Lower lobe of right lung (tissue), 2 donors: Measurements from ENCODE around the gene LRRC25. TPM values are rescaled to one million over a fixed set of nuclear protein-coding genes. Genes with fewer than 3 reads are reported as not detected.

Experiments
- ATAC-seq, 2 donors: fragments of 200-7000 bp; cut with Tn5 transposase; one replicate each; pipeline ENCODE4 v1.9.1; 2020 to 2022; ENCODE audit warnings: mild to moderate bottlenecking in 2 of 2, moderate library complexity in 2 of 2
- DNase-seq: peaks from one replicate; pipeline ENCODE4 v3.0.0-alpha.2; 2020
- H3K27ac ChIP-seq: fragments of 200-600 bp; one replicate; pipeline ENCODE4 v1.8.0; 2022
- H3K27me3 ChIP-seq: fragments of 200-600 bp; one replicate; pipeline ENCODE4 v1.8.0; 2022; ENCODE audit warnings: low read depth
- H3K36me3 ChIP-seq: fragments of 200-600 bp; one replicate; pipeline ENCODE4 v1.8.0; 2022; ENCODE audit warnings: mild to moderate bottlenecking
- H3K4me1 ChIP-seq: fragments of 200-600 bp; one replicate; pipeline ENCODE4 v1.8.0; 2022
- H3K4me3 ChIP-seq: fragments of 200-600 bp; one replicate; pipeline ENCODE4 v1.8.0; 2022; ENCODE audit warnings: mild to moderate bottlenecking
- H3K9me3 ChIP-seq: fragments of 200-600 bp; one replicate; pipeline ENCODE4 v1.8.0; 2022
- intact Hi-C: fragments of 100-400 bp; cut with DNase I; formaldehyde crosslinking; loops from one replicate; pipeline ENCODE4 v1.11.0; 2022
- total RNA-seq: library from RNA; stranded (reverse); fragmentation: NEBNext Ultra II Directional; extraction: Animal tissue kit (Norgen Biotek cat#: 25700); gene quantifications from one replicate; pipeline ENCODE4 v1.2.1, GENCODE V29; 2021
- TF ChIP-seq, protein P1 (sequence below): fragments of 200-600 bp; IDR thresholded peaks from one replicate; pipeline ENCODE4 v1.8.0; 2022; ENCODE audit warnings: antibody characterized with exemption, mild to moderate bottlenecking
- donor health status: DM: no; HTN: yes; CAD: no; lungs with severe emphysema.

Gene LRRC25
- total RNA-seq, 1 donor from 2014 or later = 35.4 TPM

- peaks cover 52% of the 10 kb centered on the region for H3K4me1 ChIP-seq
- no peaks in the 10 kb centered on the region for H3K27me3 ChIP-seq
- ATAC-seq (no peak), DNase-seq (no peak)
- H3K27ac ChIP-seq = no peak overlapping the region
- peak overlapping the region; percentile 50 for H3K4me3 ChIP-seq
- TF ChIP-seq, protein P1, sequence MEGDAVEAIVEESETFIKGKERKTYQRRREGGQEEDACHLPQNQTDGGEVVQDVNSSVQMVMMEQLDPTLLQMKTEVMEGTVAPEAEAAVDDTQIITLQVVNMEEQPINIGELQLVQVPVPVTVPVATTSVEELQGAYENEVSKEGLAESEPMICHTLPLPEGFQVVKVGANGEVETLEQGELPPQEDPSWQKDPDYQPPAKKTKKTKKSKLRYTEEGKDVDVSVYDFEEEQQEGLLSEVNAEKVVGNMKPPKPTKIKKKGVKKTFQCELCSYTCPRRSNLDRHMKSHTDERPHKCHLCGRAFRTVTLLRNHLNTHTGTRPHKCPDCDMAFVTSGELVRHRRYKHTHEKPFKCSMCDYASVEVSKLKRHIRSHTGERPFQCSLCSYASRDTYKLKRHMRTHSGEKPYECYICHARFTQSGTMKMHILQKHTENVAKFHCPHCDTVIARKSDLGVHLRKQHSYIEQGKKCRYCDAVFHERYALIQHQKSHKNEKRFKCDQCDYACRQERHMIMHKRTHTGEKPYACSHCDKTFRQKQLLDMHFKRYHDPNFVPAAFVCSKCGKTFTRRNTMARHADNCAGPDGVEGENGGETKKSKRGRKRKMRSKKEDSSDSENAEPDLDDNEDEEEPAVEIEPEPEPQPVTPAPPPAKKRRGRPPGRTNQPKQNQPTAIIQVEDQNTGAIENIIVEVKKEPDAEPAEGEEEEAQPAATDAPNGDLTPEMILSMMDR = no peak
- peaks cover 19% of the 10 kb centered on the region for H3K36me3 ChIP-seq
- intact Hi-C loops = no loop called here
- no peaks in the 10 kb centered on the region for H3K9me3 ChIP-seq
Observed at GRCh38 chr19:18433735-18434398, 36.4 kb upstream of the LRRC25 start.

- H3K27ac ChIP-seq = no peak overlapping the region
- intact Hi-C loops = no loop called here
- no peak for ATAC-seq
- peaks cover 19% of the 10 kb centered on the region for H3K36me3 ChIP-seq
- no peak for DNase-seq
- no peaks in the 10 kb centered on the region for H3K9me3 ChIP-seq
- H3K4me3 ChIP-seq = peak overlapping the region; percentile 50
- TF ChIP-seq, protein P1 = no peak
- H3K4me1 ChIP-seq = peaks cover 49% of the 10 kb centered on the region
- no peaks in the 10 kb centered on the region for H3K27me3 ChIP-seq
Observed at GRCh38 chr19:18433015-18433691, 35.7 kb upstream of the LRRC25 start.

DNA sequence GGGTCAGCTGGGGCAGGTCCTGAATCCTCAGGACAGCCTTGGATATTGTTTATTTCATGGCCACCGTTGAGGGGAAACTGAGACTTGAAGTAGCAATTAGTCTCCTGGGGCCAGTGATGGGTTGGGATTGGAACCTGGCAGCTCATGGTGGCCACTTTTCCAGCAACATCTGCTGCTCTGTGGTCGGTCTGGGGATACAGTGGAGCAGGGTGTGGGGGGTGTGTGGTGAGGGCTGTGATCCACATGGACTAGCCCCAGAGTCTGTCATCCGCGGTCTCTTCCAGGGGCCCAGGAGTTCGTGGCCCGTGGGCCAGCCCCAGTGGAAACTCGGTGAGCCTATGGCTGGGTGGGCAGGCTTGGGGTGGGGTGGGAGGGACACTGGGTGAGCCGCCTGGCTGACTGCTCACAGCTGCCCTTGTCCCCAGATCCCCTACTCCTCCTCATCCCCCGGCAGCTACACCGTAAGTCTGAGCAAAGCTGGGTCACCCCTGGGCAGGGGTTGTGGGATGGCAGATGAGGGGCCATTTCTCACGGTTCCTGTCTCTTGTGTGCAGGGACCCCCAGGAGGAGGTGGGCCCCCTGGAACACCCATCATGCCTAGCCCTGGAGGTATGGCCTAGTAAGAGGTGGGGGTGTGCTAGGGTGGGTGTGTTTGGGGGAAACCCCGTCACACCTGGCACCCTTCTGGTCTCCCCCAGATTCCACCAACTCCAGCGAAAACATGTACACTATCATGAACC, 35.0 kb upstream of the LRRC25 start:
- intact Hi-C loops = no loop called here
- TF ChIP-seq, protein P1 = no peak
- DNase-seq (no peak), ATAC-seq (no peak)
- peaks cover 19% of the 10 kb centered on the region for H3K36me3 ChIP-seq
- H3K9me3 ChIP-seq = no peaks in the 10 kb centered on the region
- peaks cover 47% of the 10 kb centered on the region for H3K4me1 ChIP-seq
- H3K27me3 ChIP-seq = no peaks in the 10 kb centered on the region
- H3K4me3 ChIP-seq = peak overlapping the region; percentile 50
- H3K27ac ChIP-seq = no peak overlapping the region

- peaks cover 42% of the 10 kb centered on the region for H3K4me1 ChIP-seq
- H3K4me3 ChIP-seq = no peak overlapping the region
- no peak overlapping the region for H3K27ac ChIP-seq
- peaks cover 19% of the 10 kb centered on the region for H3K36me3 ChIP-seq
- intact Hi-C loops = no loop called here
- TF ChIP-seq, protein P1 = no peak
- H3K9me3 ChIP-seq = no peaks in the 10 kb centered on the region
- no peak for ATAC-seq
- DNase-seq = no peak
- no peaks in the 10 kb centered on the region for H3K27me3 ChIP-seq
Observed at GRCh38 chr19:18431351-18432197, 34.2 kb upstream of the LRRC25 start.
